Measurements from ENCODE around the gene CELA2A. TPM values are rescaled to one million over a fixed set of nuclear protein-coding genes. Genes with fewer than 3 reads are reported as not detected.

CELA2A gene
- polyA plus RNA-seq, 1 donor (not counting 4 experiments of a cell fraction or from before 2014, with no cell fraction given): not detected

DNA sequence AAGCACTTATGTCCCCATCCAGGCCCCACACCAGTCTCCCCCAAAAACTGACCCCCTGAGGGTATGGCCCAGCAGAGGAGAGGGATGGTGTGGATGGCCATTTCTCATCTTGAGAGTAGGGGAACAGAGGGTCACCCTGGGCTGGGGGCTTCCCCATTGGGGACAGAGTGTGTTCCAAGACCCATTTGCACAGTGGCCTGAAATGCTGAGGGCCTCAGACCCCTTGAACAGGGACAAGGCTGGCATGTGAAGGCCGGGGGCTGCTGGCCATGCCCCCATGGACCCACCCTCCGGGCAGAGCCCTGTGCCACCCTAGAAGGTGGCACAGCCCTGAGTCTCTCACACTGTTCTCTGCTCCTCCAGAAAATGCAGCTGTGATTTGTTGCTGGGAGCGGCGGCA is 10.3 kb upstream of the CELA2A start:
- Histone ChIP-seq H3K4me1 (ENCODE audit: control insufficient read depth, extremely low read depth, insufficient read depth, low read length) (no peaks in the 10 kb centered on the region), H3K9me1 (ENCODE audit: control insufficient read depth, extremely low read depth, insufficient read depth, low read length) (peaks cover 2% of the 10 kb centered on the region), H3K79me2 (ENCODE audit: control insufficient read depth, insufficient read depth, low read length) (no peaks in the 10 kb centered on the region), H3K27ac (ENCODE audit: control insufficient read depth, insufficient read depth, low read length) (no peak overlapping the region), H3K4me3 (ENCODE audit: control insufficient read depth in 2 of 3, extremely low read depth in 1 of 3, insufficient read depth in 2 of 3, low read depth in 1 of 3, low read length in 3 of 3) (no peak overlapping the region), H2AFZ (ENCODE audit: control insufficient read depth, low read length) (no peak overlapping the region), H4K20me1 (ENCODE audit: control insufficient read depth, extremely low read depth, insufficient read depth, low read length) (no peaks in the 10 kb centered on the region), H3K27me3 (ENCODE audit: control insufficient read depth, extremely low read depth, insufficient read depth, low read length) (peaks cover 5% of the 10 kb centered on the region), H3K36me3 (ENCODE audit: control insufficient read depth in 2 of 2, extremely low read depth in 1 of 2, insufficient read depth in 2 of 2, low read length in 2 of 2) (no peaks in the 10 kb centered on the region), H3K9ac (ENCODE audit: control insufficient read depth, extremely low read depth, insufficient read depth, low read length) (no peak overlapping the region), H3K9me3 (ENCODE audit: control insufficient read depth, low read depth, low read length) (no peaks in the 10 kb centered on the region), H3K4me2 (ENCODE audit: control insufficient read depth, extremely low read depth, insufficient read depth, low read depth, low read length) (no peak overlapping the region)
- TF ChIP-seq, protein P1, sequence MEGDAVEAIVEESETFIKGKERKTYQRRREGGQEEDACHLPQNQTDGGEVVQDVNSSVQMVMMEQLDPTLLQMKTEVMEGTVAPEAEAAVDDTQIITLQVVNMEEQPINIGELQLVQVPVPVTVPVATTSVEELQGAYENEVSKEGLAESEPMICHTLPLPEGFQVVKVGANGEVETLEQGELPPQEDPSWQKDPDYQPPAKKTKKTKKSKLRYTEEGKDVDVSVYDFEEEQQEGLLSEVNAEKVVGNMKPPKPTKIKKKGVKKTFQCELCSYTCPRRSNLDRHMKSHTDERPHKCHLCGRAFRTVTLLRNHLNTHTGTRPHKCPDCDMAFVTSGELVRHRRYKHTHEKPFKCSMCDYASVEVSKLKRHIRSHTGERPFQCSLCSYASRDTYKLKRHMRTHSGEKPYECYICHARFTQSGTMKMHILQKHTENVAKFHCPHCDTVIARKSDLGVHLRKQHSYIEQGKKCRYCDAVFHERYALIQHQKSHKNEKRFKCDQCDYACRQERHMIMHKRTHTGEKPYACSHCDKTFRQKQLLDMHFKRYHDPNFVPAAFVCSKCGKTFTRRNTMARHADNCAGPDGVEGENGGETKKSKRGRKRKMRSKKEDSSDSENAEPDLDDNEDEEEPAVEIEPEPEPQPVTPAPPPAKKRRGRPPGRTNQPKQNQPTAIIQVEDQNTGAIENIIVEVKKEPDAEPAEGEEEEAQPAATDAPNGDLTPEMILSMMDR (optimal IDR thresholded peaks at IDR 0.05 in 1 of 3, IDR thresholded peaks at IDR 0.05 in 1 of 3, conservative IDR thresholded peaks at IDR 0.05 in 1 of 3; ENCODE audit: extremely low read depth in 1 of 3, insufficient read depth in 2 of 3, low read length in 3 of 3): no peak
- TF ChIP-seq EZH2 (IDR thresholded peaks at IDR 0.05; ENCODE audit: low read length): no peak
- dilution Hi-C loops (cut with MboI; ENCODE audit: extremely low pct_ligation_motif_present, low sequenced_read_pairs): no loop called here
- DNase-seq (ENCODE audit: low read depth, low spot score) (no peak), FAIRE-seq (no peak)

DNA sequence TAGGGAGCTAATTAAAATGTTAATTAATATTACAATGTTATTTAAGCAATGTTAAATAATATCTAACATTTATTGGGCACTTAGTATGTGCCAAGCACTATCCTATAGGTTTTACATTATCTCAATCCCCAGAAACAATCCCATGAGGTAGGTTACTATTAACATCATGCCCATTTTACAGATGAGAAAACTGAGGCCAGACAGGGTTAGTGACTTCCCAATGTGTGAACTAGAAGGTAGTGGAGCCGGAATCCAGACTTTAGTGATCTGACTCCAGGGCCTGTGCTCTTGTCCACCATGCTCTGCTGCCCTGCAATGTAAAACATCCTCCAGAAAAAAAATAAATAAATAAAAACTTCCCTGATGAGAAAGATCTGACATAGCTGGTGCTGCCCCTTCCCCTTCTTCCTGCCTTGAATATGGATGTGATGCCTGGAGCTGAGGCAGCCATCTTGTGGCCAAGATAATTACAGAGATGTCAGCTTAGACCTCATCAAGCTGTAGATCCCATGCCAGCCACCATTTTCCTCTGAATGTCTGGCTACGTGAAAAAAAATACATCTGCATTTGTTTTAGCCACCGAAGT is 7.6 kb upstream of the CELA2A start:
- Histone ChIP-seq H3K36me3 (ENCODE audit: control insufficient read depth in 2 of 2, extremely low read depth in 1 of 2, insufficient read depth in 2 of 2, low read length in 2 of 2) (no peaks in the 10 kb centered on the region), H3K79me2 (ENCODE audit: control insufficient read depth, insufficient read depth, low read length) (no peaks in the 10 kb centered on the region), H3K9ac (ENCODE audit: control insufficient read depth, extremely low read depth, insufficient read depth, low read length) (no peak overlapping the region), H3K4me2 (ENCODE audit: control insufficient read depth, extremely low read depth, insufficient read depth, low read depth, low read length) (no peak overlapping the region), H3K4me1 (ENCODE audit: control insufficient read depth, extremely low read depth, insufficient read depth, low read length) (no peaks in the 10 kb centered on the region), H4K20me1 (ENCODE audit: control insufficient read depth, extremely low read depth, insufficient read depth, low read length) (no peaks in the 10 kb centered on the region), H3K27ac (ENCODE audit: control insufficient read depth, insufficient read depth, low read length) (no peak overlapping the region), H3K9me3 (ENCODE audit: control insufficient read depth, low read depth, low read length) (no peaks in the 10 kb centered on the region), H3K4me3 (ENCODE audit: control insufficient read depth in 2 of 3, extremely low read depth in 1 of 3, insufficient read depth in 2 of 3, low read depth in 1 of 3, low read length in 3 of 3) (no peak overlapping the region), H2AFZ (ENCODE audit: control insufficient read depth, low read length) (no peak overlapping the region), H3K9me1 (ENCODE audit: control insufficient read depth, extremely low read depth, insufficient read depth, low read length) (peaks cover 2% of the 10 kb centered on the region), H3K27me3 (ENCODE audit: control insufficient read depth, extremely low read depth, insufficient read depth, low read length) (no peaks in the 10 kb centered on the region)
- FAIRE-seq (no peak), DNase-seq (ENCODE audit: low read depth, low spot score) (no peak)
- dilution Hi-C loops (cut with MboI; ENCODE audit: extremely low pct_ligation_motif_present, low sequenced_read_pairs): no loop called here
- TF ChIP-seq, protein P1 (optimal IDR thresholded peaks at IDR 0.05 in 1 of 3, IDR thresholded peaks at IDR 0.05 in 1 of 3, conservative IDR thresholded peaks at IDR 0.05 in 1 of 3; ENCODE audit: extremely low read depth in 1 of 3, insufficient read depth in 2 of 3, low read length in 3 of 3): no peak
- TF ChIP-seq EZH2 (IDR thresholded peaks at IDR 0.05; ENCODE audit: low read length): no peak

All from keratinocyte (primary cell).